Measurements from ENCODE around the gene CD82. TPM values are rescaled to one million over a fixed set of nuclear protein-coding genes. Genes with fewer than 3 reads are reported as not detected.

The CD82 gene
- total RNA-seq, 1 experiment from 2014 or later = 4.5 TPM

DNA sequence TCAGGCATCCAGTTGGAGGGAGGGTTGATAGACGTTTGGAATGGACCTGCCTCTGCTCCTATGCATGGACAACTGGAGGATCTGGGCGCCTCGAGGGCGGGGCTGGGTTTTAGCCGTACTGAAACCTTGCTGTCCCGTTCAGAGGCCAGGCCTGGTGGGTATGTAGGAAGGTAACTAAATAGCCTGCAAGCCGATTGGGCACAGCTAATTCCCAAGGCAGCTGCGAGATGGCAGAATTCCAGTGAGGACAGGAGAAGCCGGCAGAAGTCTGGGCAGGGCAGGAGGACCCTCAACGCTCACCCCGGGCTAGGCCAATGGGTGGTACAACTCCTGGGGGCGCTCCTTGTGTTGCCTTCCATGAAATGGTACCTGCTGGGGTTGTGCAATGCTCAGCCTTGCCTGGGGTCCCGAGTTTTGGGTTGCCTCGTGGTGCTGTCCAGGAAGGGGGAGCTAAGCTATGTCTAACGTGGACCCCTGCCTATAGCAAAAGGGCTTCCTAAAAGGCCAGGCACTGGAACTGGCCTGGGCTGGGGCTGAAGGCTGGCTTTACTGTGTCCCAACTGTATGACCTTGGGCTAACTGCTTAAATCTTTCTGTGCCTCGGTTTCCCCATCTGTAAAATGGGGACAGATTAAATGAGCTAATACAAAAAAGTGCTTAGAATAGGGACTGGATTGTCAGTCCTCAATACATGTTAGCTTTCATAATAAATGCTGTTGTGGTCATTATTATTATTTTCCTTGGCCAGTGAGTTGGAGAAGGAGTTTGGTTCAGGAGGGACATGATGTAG lies 30.1 kb upstream of the CD82 start:
- Histone ChIP-seq H3K27me3 (ENCODE audit: insufficient read depth, low read length) (no peaks in the 10 kb centered on the region), H2BK20ac (ENCODE audit: low read depth, low read length, poor library complexity, severe bottlenecking) (no peak overlapping the region), H2BK12ac (ENCODE audit: insufficient read length, low read depth, low read length) (no peak overlapping the region), H3K9ac (ENCODE audit: extremely low read depth, insufficient read length, low read length) (no peak overlapping the region), H3K18ac (ENCODE audit: insufficient read length, low read depth, low read length) (no peak overlapping the region), H3K4me2 (ENCODE audit: insufficient read depth, insufficient read length, low read length) (no peak overlapping the region), H3K79me1 (ENCODE audit: insufficient read depth, low read depth, low read length, poor library complexity, severe bottlenecking) (no peaks in the 10 kb centered on the region), H2BK120ac (ENCODE audit: low read depth, low read length, poor library complexity, severe bottlenecking) (no peak overlapping the region), H2BK15ac (ENCODE audit: low read depth, low read length) (no peak overlapping the region), H3K79me2 (ENCODE audit: insufficient read depth, low read length) (no peaks in the 10 kb centered on the region), H3T11ph (ENCODE audit: low read length) (no peak overlapping the region), H2AFZ (ENCODE audit: low read length) (no peak overlapping the region), H2BK5ac (ENCODE audit: insufficient read length, low read length) (no peak overlapping the region), H4K91ac (ENCODE audit: insufficient read length, low read depth, low read length) (no peak overlapping the region), H3K4ac (ENCODE audit: low read depth, low read length) (no peak overlapping the region), H4K8ac (replicated peaks; ENCODE audit: insufficient read length, low read depth, low read length) (no peak overlapping the region), H3K14ac (ENCODE audit: insufficient read depth, low read length) (no peak overlapping the region; the same call in 1 of the 2 replicates), H3K56ac (ENCODE audit: insufficient read length, low read depth, low read length) (no peak overlapping the region), H3K4me1 (ENCODE audit: insufficient read depth, low read length) (no peaks in the 10 kb centered on the region), H3K23ac (ENCODE audit: insufficient read length, low read depth, low read length) (no peak overlapping the region), H4K5ac (ENCODE audit: insufficient read length, low read depth, low read length) (no peak overlapping the region), H3K9me3 (ENCODE audit: control insufficient read depth, low read depth, low read length) (no peaks in the 10 kb centered on the region), H4K20me1 (ENCODE audit: control insufficient read depth, insufficient read depth, insufficient read length) (no peaks in the 10 kb centered on the region), H3K27ac (ENCODE audit: insufficient read length, low read depth, low read length) (no peak overlapping the region), H2AK5ac (ENCODE audit: insufficient read length, low read length) (no peak overlapping the region), H3K23me2 (ENCODE audit: insufficient read length, low read depth, low read length, poor library complexity, severe bottlenecking) (no peaks in the 10 kb centered on the region)
- TF ChIP-seq, protein P1, sequence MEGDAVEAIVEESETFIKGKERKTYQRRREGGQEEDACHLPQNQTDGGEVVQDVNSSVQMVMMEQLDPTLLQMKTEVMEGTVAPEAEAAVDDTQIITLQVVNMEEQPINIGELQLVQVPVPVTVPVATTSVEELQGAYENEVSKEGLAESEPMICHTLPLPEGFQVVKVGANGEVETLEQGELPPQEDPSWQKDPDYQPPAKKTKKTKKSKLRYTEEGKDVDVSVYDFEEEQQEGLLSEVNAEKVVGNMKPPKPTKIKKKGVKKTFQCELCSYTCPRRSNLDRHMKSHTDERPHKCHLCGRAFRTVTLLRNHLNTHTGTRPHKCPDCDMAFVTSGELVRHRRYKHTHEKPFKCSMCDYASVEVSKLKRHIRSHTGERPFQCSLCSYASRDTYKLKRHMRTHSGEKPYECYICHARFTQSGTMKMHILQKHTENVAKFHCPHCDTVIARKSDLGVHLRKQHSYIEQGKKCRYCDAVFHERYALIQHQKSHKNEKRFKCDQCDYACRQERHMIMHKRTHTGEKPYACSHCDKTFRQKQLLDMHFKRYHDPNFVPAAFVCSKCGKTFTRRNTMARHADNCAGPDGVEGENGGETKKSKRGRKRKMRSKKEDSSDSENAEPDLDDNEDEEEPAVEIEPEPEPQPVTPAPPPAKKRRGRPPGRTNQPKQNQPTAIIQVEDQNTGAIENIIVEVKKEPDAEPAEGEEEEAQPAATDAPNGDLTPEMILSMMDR (conservative IDR thresholded peaks at IDR 0.05) = no peak
- Mint-ChIP-seq H3K27me3 (ENCODE audit: low read depth) (peaks cover 24% of the 10 kb centered on the region), H3K36me3 (ENCODE audit: insufficient read depth in 1 of 3, low read depth in 3 of 3) (no peaks in the 10 kb centered on the region), H3K4me3 (no peak overlapping the region), H3K27ac (0 out of 7 replicates have a peak overlapping the region, but pooled peaks of 1 of the 3 experiments have one; percentile 23), H3K4me1 (peaks cover 8 to 20% of the 10 kb centered on the region in 2 experiments), H3K9me3 (no peaks in the 10 kb centered on the region; a peak in 1 of 5 replicates)
- DNase-seq = no peak
- WGBS (ENCODE audit: extremely low coverage, insufficient read length, low lambda C conversion rate) = no CpG with 5 or more reads among the region's 16 CpGs
